ENCODE data around the gene MAFG. TPM values are rescaled to one million over a fixed set of nuclear protein-coding genes. Genes with fewer than 3 reads are reported as not detected.
A peak's percentile ranks its signal among the peaks of the same experiment; 100 is the strongest.

MAFG gene
- total and polyA plus RNA-seq, 9 of the 15 experiments (the other 6 are each of a cell fraction or from before 2014, with no cell fraction given), result 1.1 to 58.1 (median 24.9) TPM

- TF ChIP-seq UBTF (IDR thresholded peaks at IDR 0.05; ENCODE audit: borderline replicate concordance in 1 of 2, low read depth in 2 of 2, low read length in 2 of 2) (peak in 1 of 2 experiments; percentile 88; a peak in 2 of 4 replicates), ZNF140 (CRISPR knock-in tag; IDR thresholded peaks at IDR 0.05) (no peak), DNMT1 (IDR thresholded peaks at IDR 0.05) (no peak), MYC (IDR thresholded peaks at IDR 0.05; ENCODE audit: low read depth, low read length) (0 out of 2 replicates have a peak, but pooled peaks have one; percentile 10), MYC (CRISPR knock-in tag; IDR thresholded peaks at IDR 0.05; ENCODE audit: borderline replicate concordance, low read depth) (no peak), TBP (optimal IDR thresholded peaks at IDR 0.05; ENCODE audit: low read depth, low read length) (peak; percentile 17), MCM5 (IDR thresholded peaks at IDR 0.05; ENCODE audit: low read depth) (no peak), FOXK2 (conservative IDR thresholded peaks at IDR 0.05 in 1 of 2, IDR thresholded peaks at IDR 0.05 in 1 of 2; ENCODE audit: low read depth in 2 of 2) (no peak)
- TF ChIP-seq, protein P1, sequence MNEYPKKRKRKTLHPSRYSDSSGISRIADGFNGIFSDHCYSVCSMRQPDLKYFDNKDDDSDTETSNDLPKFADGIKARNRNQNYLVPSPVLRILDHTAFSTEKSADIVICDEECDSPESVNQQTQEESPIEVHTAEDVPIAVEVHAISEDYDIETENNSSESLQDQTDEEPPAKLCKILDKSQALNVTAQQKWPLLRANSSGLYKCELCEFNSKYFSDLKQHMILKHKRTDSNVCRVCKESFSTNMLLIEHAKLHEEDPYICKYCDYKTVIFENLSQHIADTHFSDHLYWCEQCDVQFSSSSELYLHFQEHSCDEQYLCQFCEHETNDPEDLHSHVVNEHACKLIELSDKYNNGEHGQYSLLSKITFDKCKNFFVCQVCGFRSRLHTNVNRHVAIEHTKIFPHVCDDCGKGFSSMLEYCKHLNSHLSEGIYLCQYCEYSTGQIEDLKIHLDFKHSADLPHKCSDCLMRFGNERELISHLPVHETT (CRISPR knock-in tag; conservative IDR thresholded peaks at IDR 0.05 in 1 of 2, IDR thresholded peaks at IDR 0.05 in 1 of 2), result peak in 1 of 2 experiments; percentile 77; a peak in 2 of 4 replicates
Observed at GRCh38 chr17:81961087-81961511, 33.6 kb upstream of the MAFG start, which contains the start of gene NOTUM (continued).
